ENCODE measurements around the gene CCDC61.
A peak's percentile ranks its signal among the peaks of the same experiment; 100 is the strongest.

CCDC61 gene

GRCh38 chr19:45994998-45995714, at the start of gene CCDC61:
TSS of gene CCDC61 (plus strand) at chr19:45995467. CDS start at chr19:46003019, 7,552 bp downstream.
- peak; percentile 93 to 95 (median 93) for DNase-seq

- no peak for DNase-seq
Observed at GRCh38 chr19:45947926-45948325, 47.3 kb upstream of the CCDC61 start.

GRCh38 chr19:45952341-45952685, 43.0 kb upstream of the CCDC61 start:
- no peak for DNase-seq

GRCh38 chr19:45952686-45953505, 42.4 kb upstream of the CCDC61 start:
- DNase-seq, result no peak

GRCh38 chr19:45953676-45954075, 41.6 kb upstream of the CCDC61 start:
- no peak for DNase-seq

GRCh38 chr19:45954156-45954555, 41.1 kb upstream of the CCDC61 start:
- DNase-seq, result no peak

- DNase-seq, result no peak
Observed at GRCh38 chr19:45955905-45956608, 39.2 kb upstream of the CCDC61 start.

- no peak for DNase-seq
Observed at GRCh38 chr19:45958320-45958719, 36.9 kb upstream of the CCDC61 start.

- DNase-seq, result no peak
Observed at GRCh38 chr19:45958769-45959516, 36.3 kb upstream of the CCDC61 start.

- DNase-seq, result no peak
Observed at GRCh38 chr19:45959517-45960025, 35.7 kb upstream of the CCDC61 start.

- DNase-seq, result no peak
Observed at GRCh38 chr19:45960595-45961235, 34.6 kb upstream of the CCDC61 start.

GRCh38 chr19:45962021-45962420, 33.2 kb upstream of the CCDC61 start:
- no peak for DNase-seq

- no peak for DNase-seq
Observed at GRCh38 chr19:45967246-45967645, 28.0 kb upstream of the CCDC61 start.

GRCh38 chr19:45968626-45969025, 26.6 kb upstream of the CCDC61 start:
- DNase-seq, result no peak

GRCh38 chr19:45969676-45970075, 25.6 kb upstream of the CCDC61 start:
- DNase-seq, result no peak

GRCh38 chr19:45971260-45971902, 23.9 kb upstream of the CCDC61 start:
- no peak for DNase-seq

GRCh38 chr19:45972081-45972946, 23.0 kb upstream of the CCDC61 start:
- DNase-seq, result no peak

GRCh38 chr19:45972947-45973540, 22.2 kb upstream of the CCDC61 start:
- no peak for DNase-seq

GRCh38 chr19:45973553-45974338, 21.5 kb upstream of the CCDC61 start, which contains the start of gene NOVA2:
TSS of gene NOVA2 (minus strand) at chr19:45973865. CDS start at chr19:45973351, 514 bp downstream.
- DNase-seq, result no peak

Data from activated CD4-positive, CD25-positive, alpha-beta regulatory T cell (primary cell).